GM21390 (cell line): ENCODE data around the gene NDST4.

Source experiments
- ATAC-seq: cut with Tn5 transposase; IDR thresholded peaks from one replicate; pipeline ENCODE4 v1.9.1; 2021; ENCODE audit not compliant: unreplicated experiment

NDST4 gene

DNA sequence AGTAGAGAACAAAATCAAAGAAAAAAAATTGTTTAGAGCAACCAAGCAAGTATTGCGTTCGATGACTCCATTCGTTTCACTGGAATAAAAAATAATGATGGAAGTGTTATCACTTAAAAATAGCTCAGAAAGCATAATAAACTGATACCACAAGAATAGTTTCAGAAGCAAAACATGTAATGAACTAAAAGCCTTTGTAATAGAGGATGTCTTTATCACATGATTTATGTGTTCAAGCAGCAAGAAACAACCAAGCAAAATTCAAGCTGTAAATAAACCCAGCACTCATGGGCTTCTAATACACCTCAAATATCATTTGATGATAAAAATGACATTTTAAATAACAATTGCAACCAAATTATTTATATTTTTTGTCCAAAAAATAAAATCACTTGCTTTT lies 192.2 kb downstream of the NDST4 start:
- no peak for ATAC-seq

DNA sequence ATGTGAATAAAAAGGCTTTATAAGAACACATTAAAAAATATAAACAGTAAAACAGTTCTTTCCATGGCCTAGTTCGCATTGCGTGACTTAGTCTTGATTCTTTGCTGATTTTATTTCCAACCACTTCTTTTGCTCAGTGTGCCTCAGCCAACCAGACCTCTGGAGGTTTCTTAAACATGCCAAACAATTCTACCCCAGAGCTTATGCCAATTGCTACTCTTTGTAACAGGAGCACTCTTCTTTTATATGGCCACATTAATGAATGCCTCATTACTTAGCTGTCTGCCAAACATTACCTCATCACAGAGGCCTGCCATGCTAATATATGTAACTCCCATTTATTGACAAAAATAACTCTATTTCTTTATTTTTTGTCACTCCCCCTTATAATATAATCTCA lies 202.3 kb downstream of the NDST4 start:
- ATAC-seq: no peak

- ATAC-seq: no peak
These were observed 205.9 kb downstream of the NDST4 start for GRCh38 chr4:114907568-114907967.

GRCh38 chr4:114905017-114905416 lies 208.4 kb downstream of the NDST4 start:
- ATAC-seq: no peak

- no peak for ATAC-seq
These were observed 212.5 kb downstream of the NDST4 start for GRCh38 chr4:114900934-114901333.

DNA sequence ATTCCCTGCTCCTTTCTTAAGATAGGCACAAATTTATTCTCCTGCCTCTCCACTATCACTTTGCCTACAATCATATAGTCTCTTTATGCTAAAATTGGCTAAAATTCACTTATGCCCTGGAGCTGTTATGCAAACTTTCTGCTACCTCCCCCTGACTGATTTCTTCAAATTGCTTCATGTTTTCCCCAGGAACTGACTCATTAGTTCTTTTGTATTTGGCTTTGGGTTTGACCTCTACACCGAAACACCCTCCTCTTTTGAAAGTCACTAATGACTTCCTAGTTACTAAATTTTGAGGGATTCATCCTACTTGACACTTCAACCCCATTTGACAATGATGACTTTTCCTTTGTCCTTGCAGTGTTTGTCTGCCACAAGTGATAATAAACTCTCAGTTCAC lies 222.6 kb downstream of the NDST4 start:
- no peak for ATAC-seq

DNA sequence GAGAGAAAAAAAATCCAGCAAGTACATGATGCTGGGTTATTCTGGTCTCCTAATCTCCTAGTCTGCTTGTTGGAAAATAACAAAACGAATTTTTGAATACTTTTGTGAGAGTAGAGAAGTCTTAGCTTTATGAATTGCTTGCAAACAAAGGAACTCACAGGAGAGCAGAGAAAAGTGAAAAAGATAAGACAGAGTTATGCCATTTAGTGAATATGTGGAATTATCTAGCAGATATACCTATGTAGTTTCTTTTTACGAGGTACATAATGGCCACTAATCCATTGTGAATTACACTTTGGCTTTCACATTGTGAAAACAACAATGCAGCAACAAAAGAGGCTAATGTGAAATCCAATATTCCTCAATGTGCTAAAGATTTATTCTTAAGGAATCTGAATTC lies 226.7 kb downstream of the NDST4 start:
- ATAC-seq: no peak

- no peak for ATAC-seq
These were observed 229.8 kb downstream of the NDST4 start for GRCh38 chr4:114883641-114884040.

DNA sequence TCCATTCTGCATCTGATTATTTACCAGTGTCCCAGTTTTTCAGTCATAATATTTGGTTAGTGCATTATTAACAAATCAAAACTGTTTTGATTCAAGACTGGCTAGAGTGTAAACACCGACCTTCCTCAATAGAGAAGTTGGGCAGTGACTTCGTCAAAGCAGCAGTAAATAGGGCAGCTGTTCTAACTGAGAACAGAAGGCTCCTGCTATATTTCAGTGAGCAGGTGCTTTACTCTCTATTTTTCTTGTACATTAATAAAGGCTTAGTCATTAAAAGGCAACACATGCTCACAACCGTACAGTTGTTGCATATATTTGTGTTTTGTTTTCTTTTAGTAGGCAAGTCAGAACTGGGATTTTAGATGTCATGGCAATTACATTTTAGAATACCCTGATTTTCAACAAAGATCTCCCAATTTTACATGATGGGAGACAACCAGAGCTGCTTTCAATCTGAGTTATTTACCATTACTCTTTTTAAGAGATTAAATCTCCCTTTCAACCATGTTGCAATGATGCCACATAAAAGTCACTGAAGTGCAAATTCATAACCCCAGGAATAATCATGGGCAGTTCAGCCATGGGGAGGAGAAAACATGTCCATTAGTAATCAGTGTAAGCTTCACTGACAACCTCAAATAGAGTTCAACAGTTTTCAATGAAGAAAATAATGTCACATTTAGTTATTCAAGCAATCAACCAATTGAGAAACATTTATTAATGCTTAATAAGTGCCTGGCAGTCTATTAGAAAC lies 233.3 kb downstream of the NDST4 start:
- no peak for ATAC-seq

DNA sequence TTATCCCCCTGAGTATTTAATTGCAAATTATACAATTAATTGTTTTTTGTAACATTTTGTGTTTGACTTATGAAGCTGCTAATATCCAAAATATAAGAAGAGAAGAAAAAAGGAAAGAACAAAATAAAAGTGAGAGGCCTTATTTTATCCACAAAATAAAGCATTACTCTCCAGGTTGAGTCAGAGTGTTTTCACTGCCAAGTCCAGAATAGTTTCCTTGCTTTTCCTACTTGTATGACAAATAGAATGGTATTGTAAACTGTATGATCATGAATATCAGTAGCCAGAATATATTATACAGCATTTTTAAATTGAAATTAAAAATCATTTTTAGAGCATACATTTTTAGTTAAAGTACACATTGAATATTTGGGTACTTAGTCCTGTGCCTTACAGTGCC lies 237.8 kb downstream of the NDST4 start:
- ATAC-seq: no peak

- no peak for ATAC-seq
These were observed 239.1 kb downstream of the NDST4 start for GRCh38 chr4:114874321-114874720.

GRCh38 chr4:114870987-114871386 lies 242.4 kb downstream of the NDST4 start:
- ATAC-seq: peak; percentile 62

- peak; percentile 52 for ATAC-seq
These were observed 246.3 kb downstream of the NDST4 start for GRCh38 chr4:114866901-114867670.

GRCh38 chr4:114864060-114864459 lies 249.4 kb downstream of the NDST4 start:
- ATAC-seq: no peak

GRCh38 chr4:114860786-114861185 lies 252.6 kb downstream of the NDST4 start:
- no peak for ATAC-seq

GRCh38 chr4:114857831-114858230 lies 255.6 kb downstream of the NDST4 start:
- no peak for ATAC-seq

DNA sequence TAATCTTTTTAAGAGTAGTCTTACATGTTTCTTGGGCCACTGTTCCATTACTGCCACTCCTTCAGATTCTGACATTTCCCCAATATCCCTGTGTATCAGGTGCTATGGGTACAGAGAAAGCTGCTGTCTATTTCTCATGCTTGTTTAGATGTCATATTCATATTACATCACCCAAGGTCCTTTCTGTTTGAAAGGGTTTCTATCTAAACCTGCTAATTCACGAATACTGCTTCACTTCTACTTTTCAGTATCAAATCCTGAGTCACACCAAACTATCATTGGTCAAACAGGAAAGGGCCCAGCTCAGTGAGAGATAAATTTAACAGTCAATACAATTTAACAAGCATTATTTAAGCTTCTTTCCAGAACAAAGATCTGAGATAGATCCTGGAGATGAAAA lies 273.4 kb downstream of the NDST4 start:
- ATAC-seq: peak; percentile 77

DNA sequence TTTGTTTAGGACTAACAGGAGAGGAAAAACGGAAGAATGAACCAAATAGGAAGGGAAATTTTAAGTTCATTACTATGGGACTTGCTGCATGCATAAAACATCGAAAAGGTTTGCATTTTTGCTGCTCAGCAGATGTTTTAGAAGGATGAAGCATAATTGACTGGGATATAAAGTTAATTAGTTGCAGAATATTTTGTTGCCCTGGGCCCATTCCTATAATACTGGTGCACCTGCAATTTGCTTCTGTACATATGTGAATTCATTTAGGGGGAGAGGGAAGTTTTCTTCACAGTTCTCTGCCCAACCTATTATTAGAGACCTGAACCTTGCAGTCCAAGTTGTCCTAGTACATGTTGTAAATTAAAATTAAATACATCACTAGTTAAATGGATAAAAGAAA lies 282.8 kb downstream of the NDST4 start:
- no peak for ATAC-seq

DNA sequence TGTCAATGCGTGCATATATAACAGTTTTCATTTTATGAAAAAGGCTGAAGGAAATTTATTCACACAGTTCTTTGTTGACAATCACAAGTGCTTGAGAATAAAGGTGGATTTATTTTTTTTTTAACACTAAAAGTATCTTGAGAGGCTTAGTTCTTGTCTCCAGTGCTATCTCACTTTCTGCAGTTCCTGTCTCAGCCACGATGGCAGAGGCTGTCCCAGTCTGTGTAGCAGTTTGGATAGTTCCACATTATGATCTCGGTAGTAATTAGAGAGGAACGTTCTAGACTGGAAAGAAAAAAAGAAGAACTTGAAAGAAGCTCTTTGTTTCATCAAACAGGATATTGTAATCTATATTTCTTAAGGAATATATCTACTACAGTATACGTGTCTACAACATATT lies 285.8 kb downstream of the NDST4 start:
- no peak for ATAC-seq

GRCh38 chr4:114815760-114816159 lies 297.7 kb downstream of the NDST4 start:
- no peak for ATAC-seq

GRCh38 chr4:114813961-114814360 lies 299.5 kb downstream of the NDST4 start:
- no peak for ATAC-seq

DNA sequence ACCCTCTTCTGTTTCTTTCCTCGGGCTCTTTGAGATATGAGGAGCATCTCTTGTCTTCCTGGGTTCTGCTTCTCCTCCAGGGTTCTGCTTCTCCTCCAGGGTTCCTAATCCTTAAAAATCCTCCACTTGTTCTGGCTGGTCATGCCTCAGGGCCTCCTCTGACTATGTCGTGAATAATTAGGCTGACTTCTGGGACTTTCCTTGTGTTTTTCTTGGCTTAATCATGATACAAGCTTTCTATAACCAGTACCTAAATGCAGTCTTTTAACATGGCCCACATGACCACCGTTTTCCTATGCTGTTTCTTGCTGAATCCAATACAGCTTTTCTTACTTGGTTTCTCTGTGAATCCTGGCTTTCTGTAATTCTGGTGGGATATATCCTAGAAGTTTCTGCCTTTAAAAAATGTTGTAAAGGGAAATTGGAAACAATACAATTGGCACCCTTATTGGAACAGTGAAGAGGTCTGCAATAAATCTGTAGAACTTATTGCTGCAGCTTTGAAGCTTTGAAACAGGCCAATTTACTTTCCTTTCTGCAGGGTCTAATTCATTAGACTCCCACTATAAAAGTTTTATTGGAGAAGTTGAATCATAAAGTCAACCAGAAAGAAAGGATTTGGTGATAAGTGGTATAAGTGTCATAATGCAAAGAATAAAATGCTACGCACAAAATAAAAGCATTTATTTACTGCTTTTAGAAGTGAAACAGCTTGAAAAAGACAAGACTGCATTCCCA lies 301.7 kb downstream of the NDST4 start:
- no peak for ATAC-seq
